ENCODE data around the gene MIEF2.

DNA sequence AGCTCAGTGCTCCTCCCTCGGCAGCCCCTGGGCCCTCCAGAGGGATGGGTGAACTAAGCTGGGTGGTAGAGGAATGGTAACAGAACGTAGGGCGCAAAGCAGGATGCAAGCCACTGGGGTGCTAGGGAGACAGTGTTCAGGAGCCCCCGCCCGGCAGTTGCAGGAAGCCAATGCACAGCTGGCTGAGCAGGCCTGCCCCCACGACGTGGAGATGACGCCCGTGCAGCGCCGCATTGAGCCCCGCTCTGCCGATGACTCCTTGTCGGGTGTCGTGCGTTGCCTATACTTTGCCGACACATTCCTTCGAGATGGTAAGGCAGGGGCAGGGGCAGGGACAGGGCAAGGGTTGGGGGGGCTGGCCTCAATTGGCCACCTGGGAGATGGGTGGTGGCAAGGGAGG is 22.2 kb upstream of the MIEF2 start:
- no peak for TF ChIP-seq SPI1 (IDR thresholded peaks at IDR 0.05; ENCODE audit: borderline replicate concordance, low read depth)
- TF ChIP-seq, protein P1, sequence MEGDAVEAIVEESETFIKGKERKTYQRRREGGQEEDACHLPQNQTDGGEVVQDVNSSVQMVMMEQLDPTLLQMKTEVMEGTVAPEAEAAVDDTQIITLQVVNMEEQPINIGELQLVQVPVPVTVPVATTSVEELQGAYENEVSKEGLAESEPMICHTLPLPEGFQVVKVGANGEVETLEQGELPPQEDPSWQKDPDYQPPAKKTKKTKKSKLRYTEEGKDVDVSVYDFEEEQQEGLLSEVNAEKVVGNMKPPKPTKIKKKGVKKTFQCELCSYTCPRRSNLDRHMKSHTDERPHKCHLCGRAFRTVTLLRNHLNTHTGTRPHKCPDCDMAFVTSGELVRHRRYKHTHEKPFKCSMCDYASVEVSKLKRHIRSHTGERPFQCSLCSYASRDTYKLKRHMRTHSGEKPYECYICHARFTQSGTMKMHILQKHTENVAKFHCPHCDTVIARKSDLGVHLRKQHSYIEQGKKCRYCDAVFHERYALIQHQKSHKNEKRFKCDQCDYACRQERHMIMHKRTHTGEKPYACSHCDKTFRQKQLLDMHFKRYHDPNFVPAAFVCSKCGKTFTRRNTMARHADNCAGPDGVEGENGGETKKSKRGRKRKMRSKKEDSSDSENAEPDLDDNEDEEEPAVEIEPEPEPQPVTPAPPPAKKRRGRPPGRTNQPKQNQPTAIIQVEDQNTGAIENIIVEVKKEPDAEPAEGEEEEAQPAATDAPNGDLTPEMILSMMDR (IDR thresholded peaks at IDR 0.05; ENCODE audit: insufficient read depth, low read length): no peak
- TF ChIP-seq POLR2AphosphoS5 (IDR thresholded peaks at IDR 0.05; ENCODE audit: low read depth): no peak
- no peak for TF ChIP-seq REST (IDR thresholded peaks at IDR 0.05; ENCODE audit: insufficient replicate concordance, low read depth)

Measured in HL-60 (cell line).